A673 (cell line): ENCODE results near the gene CCDC61. TPM values are rescaled to one million over a fixed set of nuclear protein-coding genes. Genes with fewer than 3 reads are reported as not detected.

ENCODE experiments used
- BruUV-seq: library from RNA; stranded (reverse); fragments of 400-500 nt; replicated peaks from 2 replicates; lab custom pipeline; 2021; lab: Mats Ljungman, UMichigan
- CTCF ChIA-PET: fragments of 300-600 bp; sonication (Branson Sonifier 250); formaldehyde crosslinking; loops from one replicate; lab custom pipeline; 2022; ENCODE audit warnings: antibody characterized with exemption; lab: Charles Lee
- POLR2A ChIA-PET: fragments of 300-600 bp; sonication (Branson Sonifier 250); formaldehyde crosslinking; loops from one replicate; lab custom pipeline; 2022; ENCODE audit warnings: antibody characterized with exemption; ENCODE audit not compliant: low non-redundant PET; lab: Charles Lee
- DNase-seq: peaks from one replicate; pipeline ENCODE4 v3.0.0-alpha.2; 2015; ENCODE audit warnings: low spot score
- H3K27ac ChIP-seq: fragments of 200-600 bp; sonication (generic); 2 replicates; pipeline ENCODE4 v1.5.1; 2016; ENCODE audit warnings: mixed run types, low read depth, mild to moderate bottlenecking, mixed read lengths, antibody characterized with exemption, low read length; ENCODE audit not compliant: poor library complexity, severe bottlenecking
- H3K27me3 ChIP-seq: fragments of 200-600 bp; sonication (generic); replicated peaks from 2 replicates; pipeline ENCODE4 v1.6.1; 2017; ENCODE audit warnings: mixed run types, low read depth, mild to moderate bottlenecking, mixed read lengths, antibody characterized with exemption, low read length; ENCODE audit not compliant: insufficient read depth, poor library complexity
- H3K36me3 ChIP-seq: fragments of 200-600 bp; sonication (generic); 2 replicates; pipeline ENCODE4 v1.6.1; 2016; ENCODE audit warnings: mixed run types, mild to moderate bottlenecking, mixed read lengths, antibody characterized with exemption, low read length; ENCODE audit not compliant: insufficient read depth, poor library complexity, severe bottlenecking
- H3K4me1 ChIP-seq: fragments of 200-600 bp; sonication (generic); 2 replicates; pipeline ENCODE4 v1.6.1; 2017; ENCODE audit warnings: mixed run types, mild to moderate bottlenecking, mixed read lengths, antibody characterized with exemption, low read length; ENCODE audit not compliant: insufficient read depth, poor library complexity, severe bottlenecking
- H3K4me3 ChIP-seq: fragments of 200-600 bp; sonication (generic); 2 replicates; pipeline ENCODE4 v1.5.1; 2016; ENCODE audit warnings: low read depth, mixed run types, mild to moderate bottlenecking, mixed read lengths, low read length; ENCODE audit not compliant: poor library complexity, severe bottlenecking
- H3K9me3 ChIP-seq: fragments of 200-600 bp; sonication (generic); 2 replicates; pipeline ENCODE4 v1.6.1; 2016; ENCODE audit warnings: mixed run types, low read depth, mild to moderate bottlenecking, mixed read lengths, antibody characterized with exemption, low read length; ENCODE audit not compliant: poor library complexity, severe bottlenecking
- CTCF ChIP-seq: fragments of 300-800, 200-600 bp; sonication (generic); conservative IDR thresholded peaks from 2 replicates; pipeline ENCODE4 v1.5.1; 2017; ENCODE audit warnings: low read depth, mild to moderate bottlenecking, antibody characterized with exemption, low read length, moderate library complexity, mixed read lengths
- EZH2 ChIP-seq: fragments of 200-600 bp; sonication (generic); IDR thresholded peaks from 2 replicates; pipeline ENCODE4 v1.6.1; 2017; ENCODE audit warnings: borderline replicate concordance, low read depth, mild to moderate bottlenecking, mixed read lengths, antibody characterized with exemption, low read length; ENCODE audit not compliant: poor library complexity, severe bottlenecking
- intact Hi-C: fragments of 100-400 bp; cut with micrococcal nuclease; formaldehyde crosslinking; loops from one replicate; pipeline ENCODE4 v1.10.0; 2022; ENCODE audit not compliant: unreplicated experiment
- total RNA-seq: library from RNA; stranded (reverse); gene quantifications from 2 replicates; pipeline ENCODE4 v1.2.3, GENCODE V29; 2021

Gene CCDC61
- total RNA-seq, 1 experiment from 2014 or later = 16.5 TPM

- intact Hi-C loops = no loop called here
- Histone ChIP-seq H3K4me1 (no peaks in the 10 kb centered on the region), H3K27ac (no peak overlapping the region), H3K4me3 (no peak overlapping the region), H3K9me3 (no peaks in the 10 kb centered on the region), H3K36me3 (no peaks in the 10 kb centered on the region), H3K27me3 (peaks cover 39% of the 10 kb centered on the region)
- no TSS peak for BruUV-seq
- ChIA-PET CTCF (no interaction called here), POLR2A (no interaction called here)
- TF ChIP-seq EZH2 = no peak
- DNase-seq = no peak
Measured at GRCh38 chr19:45975306-45976070, 19.8 kb upstream of the CCDC61 start.

- POLR2A ChIA-PET = no interaction called here
- no peak for TF ChIP-seq EZH2
- no peak for TF ChIP-seq CTCF
- CTCF ChIA-PET = no interaction called here
- Histone ChIP-seq H3K36me3 (no peaks in the 10 kb centered on the region), H3K9me3 (no peaks in the 10 kb centered on the region), H3K27ac (no peak overlapping the region), H3K27me3 (peaks cover 32% of the 10 kb centered on the region), H3K4me1 (no peaks in the 10 kb centered on the region), H3K4me3 (no peak overlapping the region)
- no TSS peak for BruUV-seq
- intact Hi-C loops = no loop called here
- DNase-seq = peak; percentile 31
Measured at GRCh38 chr19:45976178-45976577, 19.1 kb upstream of the CCDC61 start.

GRCh38 chr19:45978156-45978555, 17.1 kb upstream of the CCDC61 start:
- no TSS peak for BruUV-seq
- no peak overlapping the region for H3K27ac ChIP-seq
- no peak overlapping the region for H3K4me3 ChIP-seq
- no peaks in the 10 kb centered on the region for H3K36me3 ChIP-seq
- H3K27me3 ChIP-seq = peaks cover 13% of the 10 kb centered on the region
- TF ChIP-seq CTCF (no peak), EZH2 (no peak)
- ChIA-PET POLR2A (no interaction called here), CTCF (no interaction called here)
- no peaks in the 10 kb centered on the region for H3K9me3 ChIP-seq
- no peaks in the 10 kb centered on the region for H3K4me1 ChIP-seq
- DNase-seq = no peak
- intact Hi-C loops = no loop called here
